K562 (cell line): ENCODE results near the gene TRMT44. TPM values are rescaled to one million over a fixed set of nuclear protein-coding genes. Genes with fewer than 3 reads are reported as not detected.

Experiments
- ATAC-seq: fragments of 200-7000 bp; cut with Tn5 transposase; 3 replicates; pipeline ENCODE4 v1.9.1; 2020; ENCODE audit warnings: moderate library complexity
- BruUV-seq: library from RNA; stranded (reverse); fragments of 400-500 nt; replicated peaks from 2 replicates; lab custom pipeline; 2021; lab: Mats Ljungman, UMichigan
- CTCF ChIA-PET: fragments of 300-600 bp; formaldehyde crosslinking; extraction: SDS; loops from one replicate; lab custom pipeline; 2021; ENCODE audit warnings: low intra/inter-chr PET ratio; lab: Yijun Ruan, JAX
- POLR2A ChIA-PET: fragments of 300-600, 350-650 bp; sonication (Branson Sonifier 250); formaldehyde crosslinking; extraction: SDS; loops from one replicate; lab custom pipeline; 2021; ENCODE audit warnings: antibody characterized with exemption, inconsistent platforms; lab: Yijun Ruan, JAX
- DNase-seq, 4 experiments: peaks; one replicate each; pipeline versions ENCODE4 v3.0.0 to v3.0.0-alpha.2; 2011 to 2018; ENCODE audit warnings: low spot score in 3 of 4, mixed read lengths in 3 of 4; ENCODE audit errors: extremely low read depth in 1 of 4
- FAIRE-seq: peaks from 2 replicates; lab custom pipeline; 2011; peaks lifted over from hg19 to GRCh38; lab: Jason Lieb, UNC
- H2AFZ ChIP-seq: 2 replicates; pipeline ENCODE4 v1.6.0; 2011; ENCODE audit warnings: low read depth, low read length, control low read depth, inconsistent platforms
- H3K27ac ChIP-seq: fragments of 200-600 bp; 3 replicates; pipeline ENCODE4 v1.8.0; 2011; ENCODE audit warnings: low read depth, mild to moderate bottlenecking, control low read depth, inconsistent platforms, low read length, moderate library complexity, mixed read lengths; ENCODE audit errors: extremely low read depth
- H3K27me3 ChIP-seq, 2 experiments: fragments of 300-600 bp in 1 of 2; 2 replicates in 1 of 2; 3 replicates in 1 of 2; pipeline versions ENCODE4 v1.6.0 to v1.8.0; 2011; ENCODE audit warnings: inconsistent platforms in 2 of 2, low read length in 2 of 2, mild to moderate bottlenecking in 1 of 2, mixed read lengths in 1 of 2, moderate library complexity in 1 of 2; ENCODE audit not compliant: control insufficient read depth in 2 of 2, insufficient read depth in 2 of 2
- H3K36me3 ChIP-seq: fragments of 300-600 bp; 3 replicates; pipeline ENCODE4 v1.8.0; 2011; ENCODE audit warnings: mild to moderate bottlenecking, low read length, inconsistent platforms; ENCODE audit not compliant: control insufficient read depth, insufficient read depth
- H3K4me1 ChIP-seq, 2 experiments: fragments of 200-600 bp in 1 of 2; replicated peaks in 1 of 2; 2 replicates in 1 of 2; 3 replicates in 1 of 2; pipeline versions ENCODE4 v1.5.1 to v1.8.0; 2011; ENCODE audit warnings: inconsistent platforms in 2 of 2, low read length in 2 of 2, mild to moderate bottlenecking in 1 of 2, mixed read lengths in 1 of 2, moderate library complexity in 1 of 2; ENCODE audit not compliant: control insufficient read depth in 2 of 2, insufficient read depth in 2 of 2
- H3K4me2 ChIP-seq: 2 replicates; pipeline ENCODE4 v1.6.1; 2011; ENCODE audit warnings: low read length, control low read depth, inconsistent platforms, mixed read lengths; ENCODE audit not compliant: insufficient read depth
- H3K4me3 ChIP-seq: fragments of 200-600 bp; sonication (generic), shearing (Covaris generic); 2 replicates; pipeline ENCODE4 v1.5.1; 2016; ENCODE audit warnings: control low read depth, inconsistent platforms
- H3K79me2 ChIP-seq: fragments of 200-600 bp; 3 replicates; pipeline ENCODE4 v1.8.0; 2011; ENCODE audit warnings: low read length, inconsistent platforms; ENCODE audit not compliant: control insufficient read depth, insufficient read depth
- H3K9ac ChIP-seq, 2 experiments: 2 replicates each; pipeline versions ENCODE4 v1.6.0 to v1.6.1; 2011; ENCODE audit warnings: low read depth in 2 of 2, low read length in 2 of 2, control low read depth in 1 of 2, inconsistent platforms in 1 of 2, mild to moderate bottlenecking in 1 of 2, mixed read lengths in 1 of 2; ENCODE audit not compliant: insufficient read depth in 1 of 2
- H3K9me1 ChIP-seq: one replicate; pipeline ENCODE4 v1.6.0; 2011; ENCODE audit warnings: inconsistent platforms, mild to moderate bottlenecking, low read length, moderate library complexity; ENCODE audit not compliant: control insufficient read depth, insufficient read depth
- H3K9me3 ChIP-seq: replicated peaks from 2 replicates; pipeline ENCODE4 v1.5.1; 2011; ENCODE audit warnings: low read depth, low read length, inconsistent platforms; ENCODE audit not compliant: control insufficient read depth, insufficient read depth
- H4K20me1 ChIP-seq: replicated peaks from 2 replicates; pipeline ENCODE4 v1.6.1; 2011; ENCODE audit warnings: low read length, inconsistent platforms, mixed read lengths; ENCODE audit not compliant: control insufficient read depth, insufficient read depth
- CREM ChIP-seq: IDR thresholded peaks from 2 replicates; pipeline ENCODE4 v1.6.1; 2014; ENCODE audit warnings: antibody characterized with exemption, low read depth
- CTBP1 ChIP-seq: fragments of 450-650 bp; IDR thresholded peaks from 2 replicates; pipeline ENCODE4 v1.6.1; 2016; ENCODE audit warnings: borderline replicate concordance
- CTCF ChIP-seq, 3 experiments: IDR thresholded peaks in 2 of 3; conservative IDR thresholded peaks in 1 of 3; 2 replicates each; pipeline ENCODE4 v1.5.1; 2011 to 2012; ENCODE audit warnings: low read length in 3 of 3, mild to moderate bottlenecking in 3 of 3, control low read depth in 2 of 3, improper control_type of control experiment in 1 of 3, inconsistent platforms in 1 of 3, low read depth in 1 of 3, mixed read lengths in 1 of 3, moderate library complexity in 1 of 3; ENCODE audit not compliant: insufficient read depth in 2 of 3
- DEAF1 ChIP-seq: fragments of 450-650 bp; formaldehyde crosslinking; IDR thresholded peaks from 2 replicates; pipeline ENCODE4 v1.4.0; 2020; ENCODE audit warnings: mild to moderate bottlenecking, moderate library complexity
- ELK3 ChIP-seq: fragments of 450-650 bp; formaldehyde crosslinking; IDR thresholded peaks from 2 replicates; pipeline ENCODE4 v1.4.0; 2020; ENCODE audit warnings: mild to moderate bottlenecking
- MBD2 ChIP-seq: sonication (generic); IDR thresholded peaks from 2 replicates; pipeline ENCODE4 v1.6.1; 2016; ENCODE audit warnings: low read depth, borderline replicate concordance
- ZBTB49 ChIP-seq: sonication (generic); formaldehyde crosslinking; IDR thresholded peaks from 2 replicates; pipeline ENCODE4 v1.8.0; 2022; ENCODE audit warnings: missing genetic modification reagents, mild to moderate bottlenecking, borderline replicate concordance
- ZNF263 ChIP-seq: sonication (generic); formaldehyde crosslinking; IDR thresholded peaks from 2 replicates; pipeline ENCODE4 v1.8.0; 2022; ENCODE audit warnings: mild to moderate bottlenecking, missing genetic modification reagents, borderline replicate concordance
- WGBS: fragments of 100-300 bp; shearing (Covaris generic); methylation state at CpG from one replicate; pipeline ENCODE4 v1.1.6; 2016; ENCODE audit warnings: low coverage, mixed read lengths; ENCODE audit not compliant: insufficient coverage; ENCODE audit errors: missing lambda C conversion rate; 5-methylcytosine and 5-hydroxymethylcytosine counted together
- in situ Hi-C: fragments of 300-500 bp; cut with MboI; formaldehyde crosslinking; loops from 4 replicates; pipeline ENCODE4 v1.15.0; 2018; ENCODE audit warnings: inconsistent platforms, mixed read lengths
- intact Hi-C: fragments of 100-400 bp; cut with micrococcal nuclease; formaldehyde crosslinking; loops from 2 replicates; pipeline ENCODE4 v1.14.2; 2022
- polyA plus RNA-seq, 8 experiments: library from polyadenylated mRNA; depleted of rRNA in 4 of 8; stranded (reverse) in 5 of 8; unstranded in 3 of 8; fragments of >200 nt; fragmentation: Nextera tagmentation in 2 of 8; fragmentation: Illumina TruSeq in 1 of 8; extraction: Ambion mirVana in 2 of 8; extraction: Trizol in 1 of 8; gene quantifications; 2 replicates each; pipeline versions ENCODE4 v1.2.1 to v1.2.3, GENCODE V29; 2011 to 2014; ENCODE audit warnings: inconsistent platforms in 1 of 8, missing spikeins in 1 of 8
- total RNA-seq, 7 experiments: library from RNA; depleted of rRNA in 6 of 7; stranded (reverse); fragments of >200 nt in 6 of 7; fragmentation: Illumina TruSeq in 2 of 7; extraction: Trizol in 2 of 7; gene quantifications; 2 replicates each; pipeline versions ENCODE4 v1.2.1 to v1.2.3, GENCODE V29; 2011 to 2021; ENCODE audit warnings: low replicate concordance in 1 of 7
- TF ChIP-seq, protein P1 (sequence below): sonication (generic); formaldehyde crosslinking; IDR thresholded peaks from 2 replicates; pipeline ENCODE4 v1.8.1; 2023; ENCODE audit warnings: mild to moderate bottlenecking, missing genetic modification reagents

The TRMT44 gene
- total and polyA plus RNA-seq, 9 of the 15 experiments (the other 6 are each of a cell fraction or from before 2014, with no cell fraction given), result 1.2 to 18.6 (median 10.0) TPM

GRCh38 chr4:8403173-8403753, 37.3 kb upstream of the TRMT44 start (continued):
- TF ChIP-seq DEAF1 (peak; percentile 95), CTBP1 (peak; percentile 20; the same call in 1 of the 2 replicates), ZNF263 (CRISPR knock-in tag) (peak; percentile 43; the same call in 1 of the 2 replicates)
- TF ChIP-seq, protein P1, sequence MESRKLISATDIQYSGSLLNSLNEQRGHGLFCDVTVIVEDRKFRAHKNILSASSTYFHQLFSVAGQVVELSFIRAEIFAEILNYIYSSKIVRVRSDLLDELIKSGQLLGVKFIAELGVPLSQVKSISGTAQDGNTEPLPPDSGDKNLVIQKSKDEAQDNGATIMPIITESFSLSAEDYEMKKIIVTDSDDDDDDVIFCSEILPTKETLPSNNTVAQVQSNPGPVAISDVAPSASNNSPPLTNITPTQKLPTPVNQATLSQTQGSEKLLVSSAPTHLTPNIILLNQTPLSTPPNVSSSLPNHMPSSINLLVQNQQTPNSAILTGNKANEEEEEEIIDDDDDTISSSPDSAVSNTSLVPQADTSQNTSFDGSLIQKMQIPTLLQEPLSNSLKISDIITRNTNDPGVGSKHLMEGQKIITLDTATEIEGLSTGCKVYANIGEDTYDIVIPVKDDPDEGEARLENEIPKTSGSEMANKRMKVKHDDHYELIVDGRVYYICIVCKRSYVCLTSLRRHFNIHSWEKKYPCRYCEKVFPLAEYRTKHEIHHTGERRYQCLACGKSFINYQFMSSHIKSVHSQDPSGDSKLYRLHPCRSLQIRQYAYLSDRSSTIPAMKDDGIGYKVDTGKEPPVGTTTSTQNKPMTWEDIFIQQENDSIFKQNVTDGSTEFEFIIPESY (CRISPR knock-in tag), result 0 out of 2 replicates have a peak, but pooled peaks have one; percentile 7

- no peak overlapping the region for H3K9ac ChIP-seq
- no peaks in the 10 kb centered on the region for H4K20me1 ChIP-seq
- no peak overlapping the region for H3K4me3 ChIP-seq
- no peak overlapping the region for H2AFZ ChIP-seq
- intact Hi-C loops, result loop anchor here (1.0 to 10.0 kb wide), 5 partner anchors 82 to 229 kb away; no protein-coding TSS in a partner anchor
- ChIA-PET CTCF (interaction anchor here (1.6 to 4.9 kb wide), 4 partner anchors 129 to 227 kb away, joined by 8 to 69 read pairs (median 16); no protein-coding TSS in a partner anchor), POLR2A (interaction anchor here (1.4 kb wide), 1 partner anchor 101 kb away, joined by 4 read pairs; no protein-coding TSS in a partner anchor)
- H3K9me1 ChIP-seq, result no peaks in the 10 kb centered on the region
- ATAC-seq (no peak), FAIRE-seq (no peak), DNase-seq (no peak)
- no peaks in the 10 kb centered on the region for H3K36me3 ChIP-seq
- in situ Hi-C loops, result loop anchor here (5.0 to 10.0 kb wide), 2 partner anchors 162 to 239 kb away; no protein-coding TSS in a partner anchor
- H3K4me1 ChIP-seq, result peaks cover under 1 to 13% of the 10 kb centered on the region in 2 experiments; a peak in 3 of 5 replicates
- BruUV-seq, result no TSS peak
- no peak overlapping the region for H3K4me2 ChIP-seq
- no peak overlapping the region for H3K27ac ChIP-seq
- H3K79me2 ChIP-seq, result no peaks in the 10 kb centered on the region
- H3K27me3 ChIP-seq, result no peaks in the 10 kb centered on the region
- H3K9me3 ChIP-seq, result no peaks in the 10 kb centered on the region
- 60% methylated on average over 13 of the region's 13 CpGs for WGBS
- TF ChIP-seq MBD2, result no peak
- TF ChIP-seq CTCF (IDR thresholded peaks at IDR 0.05 in 2 of 3, conservative IDR thresholded peaks at IDR 0.05 in 1 of 3; ENCODE audit: insufficient read depth in 2 of 3, low read depth in 1 of 3, low read length in 3 of 3), result no peak
- TF ChIP-seq ELK3 (CRISPR knock-in tag), result no peak
- TF ChIP-seq CREM, result no peak
- TF ChIP-seq ZBTB49 (CRISPR knock-in tag), result no peak
Observed at GRCh38 chr4:8403976-8404375, 36.6 kb upstream of the TRMT44 start.
